Mammary epithelial cell (primary cell): Measurements from ENCODE around the gene PRUNE2.

Experiments
- EZH2 ChIP-seq: IDR thresholded peaks from 2 replicates; pipeline ENCODE4 v1.6.1; 2012; ENCODE audit warnings: low read length, inconsistent platforms, borderline replicate concordance
- TF ChIP-seq, protein P1 (sequence below), 2 donors: IDR thresholded peaks in 1 of 2; conservative IDR thresholded peaks in 1 of 2; 2 replicates each; pipeline ENCODE4 v1.5.1; 2011 to 2012; ENCODE audit warnings: inconsistent platforms in 2 of 2, low read length in 2 of 2, mild to moderate bottlenecking in 2 of 2, control low read depth in 1 of 2, low read depth in 1 of 2; ENCODE audit not compliant: insufficient read depth in 1 of 2; ENCODE audit errors: extremely low read depth in 1 of 2

DNA sequence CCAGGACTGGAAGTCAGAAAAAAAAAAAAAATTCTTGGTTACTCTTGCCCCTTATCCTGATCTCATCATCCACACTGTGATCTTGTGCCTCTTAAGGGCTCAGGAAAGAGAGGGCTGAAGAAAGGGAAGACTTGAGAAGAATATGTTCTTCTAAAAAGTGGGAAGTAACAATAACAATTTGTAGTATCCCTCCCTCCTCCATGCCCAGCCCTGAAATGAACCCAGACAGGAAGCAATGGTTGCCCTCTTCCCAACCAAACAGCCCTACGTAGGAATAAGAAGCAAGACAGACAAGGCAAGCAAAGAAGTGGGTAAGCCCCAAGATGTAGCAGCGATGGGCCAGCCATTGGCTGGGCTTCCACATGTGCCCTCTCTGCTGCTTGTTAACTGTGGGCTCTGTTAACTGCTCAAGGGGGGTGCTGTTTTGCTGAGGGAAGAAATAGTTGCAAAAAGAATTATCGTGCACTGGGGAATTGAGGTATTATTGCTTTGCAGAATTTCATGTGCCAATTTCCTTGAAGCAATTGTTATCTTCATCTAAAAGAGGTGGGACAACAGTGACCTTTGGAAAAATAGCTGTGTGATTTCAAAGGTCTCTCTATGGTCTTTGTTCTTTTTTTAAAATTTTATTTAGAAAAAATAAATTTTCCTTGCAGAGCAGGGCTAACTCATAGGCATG is 288.3 kb downstream of the PRUNE2 start:
- TF ChIP-seq, protein P1, sequence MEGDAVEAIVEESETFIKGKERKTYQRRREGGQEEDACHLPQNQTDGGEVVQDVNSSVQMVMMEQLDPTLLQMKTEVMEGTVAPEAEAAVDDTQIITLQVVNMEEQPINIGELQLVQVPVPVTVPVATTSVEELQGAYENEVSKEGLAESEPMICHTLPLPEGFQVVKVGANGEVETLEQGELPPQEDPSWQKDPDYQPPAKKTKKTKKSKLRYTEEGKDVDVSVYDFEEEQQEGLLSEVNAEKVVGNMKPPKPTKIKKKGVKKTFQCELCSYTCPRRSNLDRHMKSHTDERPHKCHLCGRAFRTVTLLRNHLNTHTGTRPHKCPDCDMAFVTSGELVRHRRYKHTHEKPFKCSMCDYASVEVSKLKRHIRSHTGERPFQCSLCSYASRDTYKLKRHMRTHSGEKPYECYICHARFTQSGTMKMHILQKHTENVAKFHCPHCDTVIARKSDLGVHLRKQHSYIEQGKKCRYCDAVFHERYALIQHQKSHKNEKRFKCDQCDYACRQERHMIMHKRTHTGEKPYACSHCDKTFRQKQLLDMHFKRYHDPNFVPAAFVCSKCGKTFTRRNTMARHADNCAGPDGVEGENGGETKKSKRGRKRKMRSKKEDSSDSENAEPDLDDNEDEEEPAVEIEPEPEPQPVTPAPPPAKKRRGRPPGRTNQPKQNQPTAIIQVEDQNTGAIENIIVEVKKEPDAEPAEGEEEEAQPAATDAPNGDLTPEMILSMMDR (conservative IDR thresholded peaks at IDR 0.05 in 1 of 2, IDR thresholded peaks at IDR 0.05 in 1 of 2; ENCODE audit: extremely low read depth in 1 of 2, insufficient read depth in 1 of 2, low read depth in 1 of 2, low read length in 2 of 2), result no peak
- no peak for TF ChIP-seq EZH2
